BE2C (cell line): ENCODE measurements around the gene NDUFA3.
"Not testable (repeated sequence)": the region's sequence is repeated elsewhere in the genome, so short reads cannot be mapped to it uniquely, and the experiment has no call there.

ENCODE experiments used
- DNase-seq: peaks from one replicate; pipeline ENCODE4 v3.0.0-alpha.2; 2020
- H3K27me3 ChIP-seq: fragments of 250-450 bp; sonication (Bioruptor Pico); 2 replicates; pipeline ENCODE4 v1.5.1; 2020; ENCODE audit warnings: mild to moderate bottlenecking
- H3K36me3 ChIP-seq: fragments of 250-450 bp; sonication (Bioruptor Pico); 2 replicates; pipeline ENCODE4 v1.5.1; 2020; ENCODE audit warnings: mild to moderate bottlenecking
- H3K4me1 ChIP-seq: fragments of 250-450 bp; sonication (Bioruptor Pico); 2 replicates; pipeline ENCODE4 v1.5.1; 2020
- H3K4me3 ChIP-seq: 2 replicates; pipeline ENCODE4 v1.5.1; 2011; ENCODE audit warnings: low read depth, low read length
- H3K9me3 ChIP-seq: fragments of 250-450 bp; sonication (Bioruptor Pico); 2 replicates; pipeline ENCODE4 v1.5.1; 2020
- CTCF ChIP-seq: IDR thresholded peaks from 2 replicates; pipeline ENCODE4 v1.5.1; 2012; ENCODE audit warnings: mild to moderate bottlenecking, low read depth, low read length

Gene NDUFA3

DNA sequence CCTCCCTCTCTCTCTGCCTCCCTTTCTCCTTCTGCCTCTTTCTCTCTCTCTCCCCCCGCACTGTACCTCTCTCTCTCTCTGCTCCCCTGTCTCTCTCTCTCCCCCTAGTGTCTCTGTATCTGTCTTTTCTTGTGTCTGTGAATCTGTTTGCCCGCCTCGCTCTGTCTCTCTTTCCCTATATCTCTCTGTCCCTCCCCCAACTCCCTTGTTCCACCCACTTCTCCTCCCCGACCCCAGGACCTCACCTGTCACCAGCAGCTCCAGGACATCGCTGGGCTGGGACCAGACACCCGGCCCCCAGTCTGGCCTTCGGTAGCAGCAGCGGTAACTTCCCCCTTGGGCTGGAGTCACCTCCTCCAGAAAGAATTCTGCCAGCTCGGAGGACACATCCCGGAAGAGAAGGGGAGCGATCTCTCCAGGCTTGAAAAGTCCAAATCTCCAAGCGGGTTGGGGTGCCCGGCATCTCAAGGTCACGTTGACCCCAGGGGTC, 6.0 kb upstream of the NDUFA3 start:
- H3K4me1 ChIP-seq: no peaks in the 10 kb centered on the region

DNA sequence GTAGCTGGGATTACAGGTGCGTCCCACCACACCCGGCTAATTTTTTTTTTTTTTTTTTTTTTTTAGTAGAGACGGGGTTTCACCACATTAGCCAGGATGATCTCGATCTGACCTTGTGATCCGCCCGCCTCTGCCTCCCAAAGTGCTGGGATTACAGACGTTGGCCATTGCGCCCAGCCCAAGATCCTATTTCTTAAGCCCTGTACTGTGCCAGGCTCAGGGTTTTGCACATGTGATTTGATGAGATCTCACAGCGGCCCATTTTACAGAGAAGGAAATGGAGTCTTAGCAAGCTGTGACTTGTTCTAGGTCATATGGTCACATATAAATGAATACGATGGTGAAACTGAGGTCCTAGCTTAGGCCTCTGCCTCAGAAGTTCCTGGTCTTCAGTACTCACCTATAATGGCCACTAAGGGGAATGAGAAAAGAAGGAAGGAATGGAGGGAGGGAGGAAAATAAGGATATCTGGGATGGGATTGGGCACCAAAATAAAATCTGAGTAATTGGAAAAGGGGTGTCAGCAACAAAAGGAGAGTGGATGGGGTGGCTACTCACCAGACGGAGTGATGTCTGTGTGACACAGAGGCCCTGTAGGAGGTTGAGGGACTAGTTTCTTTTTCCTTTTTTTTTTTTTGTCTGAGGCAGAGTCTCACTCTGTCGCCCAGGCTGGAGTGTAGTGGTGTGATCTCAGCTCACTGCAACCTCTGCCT, 3.3 kb upstream of the NDUFA3 start:
- Histone ChIP-seq H3K27me3 (peaks cover 20% of the 10 kb centered on the region), H3K9me3 (no peaks in the 10 kb centered on the region; the same call in 1 of the 2 replicates), H3K4me3 (no peak overlapping the region), H3K36me3 (no peaks in the 10 kb centered on the region; the same call in 1 of the 2 replicates), H3K4me1 (no peaks in the 10 kb centered on the region)
- TF ChIP-seq CTCF: no peak
- no peak for DNase-seq

More for the DNA sequence above, 6.0 kb upstream of the NDUFA3 start:
- TF ChIP-seq CTCF: peak; percentile 24; the same call in 1 of the 2 replicates
- no peaks in the 10 kb centered on the region for H3K36me3 ChIP-seq
- H3K4me3 ChIP-seq: no peak overlapping the region
- H3K9me3 ChIP-seq: no peaks in the 10 kb centered on the region; the same call in 1 of the 2 replicates
- no peak for DNase-seq
- peaks cover 20% of the 10 kb centered on the region for H3K27me3 ChIP-seq

DNA sequence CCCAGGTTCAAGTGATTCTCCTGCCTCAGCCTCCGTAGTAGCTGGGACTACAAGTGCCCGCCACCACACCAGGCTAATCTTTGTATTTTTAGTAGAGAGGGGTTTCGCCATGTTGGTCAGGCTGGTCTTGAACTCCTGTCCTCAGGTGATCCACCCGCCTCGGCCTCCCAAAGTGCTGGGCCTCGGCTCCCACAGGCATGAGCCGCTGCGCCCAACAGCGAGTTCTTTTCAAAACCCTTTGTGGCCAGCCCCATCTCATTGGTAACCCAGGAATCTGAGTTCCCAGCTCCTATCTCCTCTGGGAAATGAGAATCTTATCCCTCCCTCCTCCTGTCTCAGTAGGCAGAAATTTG, 2.8 kb upstream of the NDUFA3 start:
- H3K4me1 ChIP-seq, DNase-seq, H3K9me3 ChIP-seq, H3K36me3 ChIP-seq, H3K4me3 ChIP-seq: not testable (repeated sequence)
- H3K27me3 ChIP-seq: peaks cover 18% of the 10 kb centered on the region

DNA sequence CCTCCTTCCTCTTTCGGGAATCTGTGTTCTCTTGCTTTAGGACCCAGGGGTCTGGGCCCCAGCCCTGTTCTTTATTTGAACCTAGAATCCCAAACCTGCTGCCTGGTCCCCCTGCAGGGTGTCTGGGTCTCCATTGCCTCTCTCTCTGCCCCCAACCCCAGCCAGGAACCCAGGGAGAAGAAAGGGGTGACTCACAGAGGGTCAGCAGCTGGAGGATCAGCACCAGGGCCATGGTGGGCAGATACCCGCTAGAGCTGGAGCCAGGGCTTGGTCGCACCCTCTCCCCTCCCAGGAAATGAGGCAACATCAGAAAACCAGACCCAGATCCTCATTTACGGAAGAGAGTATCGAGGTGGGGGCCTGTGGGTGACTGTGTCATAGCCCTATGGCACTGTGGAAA, 2.1 kb upstream of the NDUFA3 start, which contains the start of gene OSCAR:
Gene OSCAR (minus strand): TSS at position 243 of the 400 bp plus-strand sequence. CDS start 11 bp downstream, at position 232.
- no peak for TF ChIP-seq CTCF
- H3K4me1 ChIP-seq: no peaks in the 10 kb centered on the region
- H3K9me3 ChIP-seq: no peaks in the 10 kb centered on the region; the same call in 1 of the 2 replicates
- peak; percentile 28 for DNase-seq
- peaks cover 11% of the 10 kb centered on the region for H3K27me3 ChIP-seq
- no peak within 1 kb of the TSS for H3K4me3 ChIP-seq
- no peaks in the 10 kb centered on the region; the same call in 1 of the 2 replicates for H3K36me3 ChIP-seq

DNA sequence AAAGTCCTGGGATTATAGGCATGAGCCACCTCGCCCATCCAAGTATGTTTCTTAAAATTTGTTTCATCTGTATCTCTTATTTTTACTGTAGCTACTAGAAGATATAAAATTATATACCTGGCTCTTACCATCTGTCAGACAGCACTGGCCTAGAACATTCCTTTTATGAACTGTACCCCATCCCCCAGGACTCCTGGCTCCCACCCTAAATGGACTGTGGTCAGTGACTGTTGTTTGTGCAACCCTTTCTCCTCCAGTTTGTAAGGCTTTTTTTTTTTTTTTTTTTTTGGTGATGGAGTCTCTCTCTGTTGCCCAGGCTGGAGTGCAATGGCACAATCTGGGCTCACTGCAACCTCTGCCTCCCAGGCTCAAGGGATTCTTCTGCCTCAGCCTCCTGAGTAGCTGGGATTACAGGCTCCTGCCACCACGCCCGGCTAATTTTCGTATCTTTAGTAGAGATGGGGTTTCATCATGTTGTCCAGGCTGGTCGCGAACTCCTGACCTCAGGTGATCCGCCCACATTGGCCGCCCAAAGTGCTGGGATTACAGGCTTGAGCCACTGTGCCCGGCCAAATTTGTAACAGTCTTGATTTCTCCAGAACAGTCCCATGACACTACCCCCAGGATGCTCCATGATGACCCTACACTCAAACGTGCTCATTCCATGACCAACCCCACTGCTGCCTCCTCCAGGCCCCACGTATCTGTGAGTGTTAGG, 2.5 kb downstream of the NDUFA3 start:
- no peak for TF ChIP-seq CTCF

DNA sequence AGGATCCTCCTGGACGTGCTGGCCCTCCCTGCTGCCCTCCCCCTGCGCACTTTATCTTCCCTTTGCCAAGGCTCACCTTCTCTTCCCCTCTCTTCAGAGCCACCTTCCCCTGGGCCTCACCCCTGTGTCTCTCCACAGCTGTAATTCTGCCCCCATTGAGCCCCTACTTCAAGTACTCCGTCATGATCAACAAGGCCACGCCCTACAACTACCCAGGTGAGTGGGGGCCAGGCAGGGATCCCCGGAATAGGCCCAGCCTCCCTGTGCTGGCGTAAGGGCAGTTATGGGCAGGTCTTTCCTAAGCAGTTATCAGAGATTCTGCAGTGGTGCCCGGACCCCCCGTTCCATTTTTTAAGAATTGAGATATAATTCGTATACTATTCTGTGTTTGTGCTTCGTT, 3.1 kb downstream of the NDUFA3 start:
- no peaks in the 10 kb centered on the region for H3K4me1 ChIP-seq
- DNase-seq: no peak
- no peak overlapping the region for H3K4me3 ChIP-seq
- H3K36me3 ChIP-seq: peaks cover 48% of the 10 kb centered on the region
- no peaks in the 10 kb centered on the region for H3K9me3 ChIP-seq
- H3K27me3 ChIP-seq: no peaks in the 10 kb centered on the region
- no peak for TF ChIP-seq CTCF

More for the DNA sequence above, 2.5 kb downstream of the NDUFA3 start:
- Histone ChIP-seq H3K4me1 (no peaks in the 10 kb centered on the region), H3K27me3 (no peaks in the 10 kb centered on the region), H3K9me3 (no peaks in the 10 kb centered on the region), H3K4me3 (no peak overlapping the region), H3K36me3 (peaks cover 43% of the 10 kb centered on the region)
- no peak for DNase-seq
